GM19438 (cell line): ENCODE results near the gene ATP13A3.

Source experiments
- ATAC-seq: cut with Tn5 transposase; IDR thresholded peaks from one replicate; pipeline ENCODE4 v1.9.1; 2021; ENCODE audit warnings: low read depth; ENCODE audit not compliant: unreplicated experiment

ATP13A3 gene

DNA sequence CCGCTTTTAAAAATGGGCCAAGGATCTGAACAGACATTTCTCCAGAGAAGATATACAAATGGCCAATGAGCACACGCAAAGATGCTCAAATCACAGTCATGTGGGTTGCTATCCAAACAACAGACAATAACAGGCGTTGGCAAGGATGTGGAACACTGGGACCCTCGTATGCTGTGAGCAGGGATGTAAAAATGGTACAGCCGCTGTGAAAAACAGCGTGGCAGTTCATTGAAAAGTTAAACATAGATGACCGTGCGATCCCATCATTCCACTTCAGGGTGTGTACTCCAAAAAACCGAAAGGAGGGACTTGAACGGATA is 110.6 kb downstream of the ATP13A3 start:
- no peak for ATAC-seq

DNA sequence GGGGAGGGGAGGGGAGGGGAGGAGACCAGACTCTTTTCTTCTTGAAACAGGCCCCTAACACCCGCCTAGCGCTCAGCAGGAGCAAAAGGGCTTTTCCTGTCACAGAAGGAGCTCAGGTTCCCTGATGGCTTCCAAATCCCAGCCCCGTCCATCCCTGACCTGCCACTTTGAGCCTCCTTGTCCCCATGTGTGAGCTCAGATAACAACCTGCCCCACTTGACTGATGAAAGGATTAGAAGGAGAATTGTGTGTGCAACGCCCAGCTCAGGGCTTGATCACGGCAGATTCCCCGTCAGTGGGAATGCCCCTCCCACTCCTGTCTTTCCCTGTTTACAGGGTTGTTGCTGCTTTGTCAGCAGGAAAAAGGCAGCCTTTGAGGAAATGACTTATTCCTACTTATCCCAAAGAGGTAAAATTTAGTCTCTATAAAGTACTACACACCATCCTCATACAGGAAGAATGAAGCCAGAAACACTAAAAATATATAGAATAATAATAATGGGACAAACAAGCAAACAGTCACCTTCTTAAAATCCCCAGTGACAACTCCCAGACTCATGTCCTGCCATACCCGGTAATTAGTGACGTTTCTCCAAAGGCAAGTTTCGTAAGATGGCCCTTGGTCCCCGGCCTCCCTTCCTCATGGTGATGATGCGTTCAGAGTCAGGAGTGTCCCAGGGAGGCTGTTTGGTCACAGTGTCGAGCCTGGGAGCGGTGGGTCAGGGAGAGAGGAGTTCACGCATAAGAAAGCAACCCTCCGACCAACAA is 111.1 kb downstream of the ATP13A3 start:
- ATAC-seq: no peak

DNA sequence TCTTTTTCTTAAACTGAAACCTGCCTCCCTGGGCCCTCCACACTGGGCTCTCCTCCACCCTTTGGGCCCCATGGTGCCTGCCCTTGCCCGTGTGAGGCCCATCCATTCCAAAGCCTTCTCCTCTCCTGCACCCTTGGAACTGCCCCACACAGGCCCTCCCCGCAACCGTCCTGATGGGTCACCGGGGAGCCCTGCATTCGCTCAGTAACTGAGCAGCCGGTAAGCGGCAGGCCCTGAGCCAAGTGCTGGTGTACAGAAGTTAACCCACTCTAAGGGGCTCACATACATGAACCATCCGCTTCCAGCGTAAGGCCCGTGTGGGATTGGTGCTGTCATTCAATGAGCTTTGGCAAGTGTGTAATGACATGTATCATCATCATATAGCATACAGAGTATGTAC is 111.9 kb downstream of the ATP13A3 start:
- no peak for ATAC-seq

DNA sequence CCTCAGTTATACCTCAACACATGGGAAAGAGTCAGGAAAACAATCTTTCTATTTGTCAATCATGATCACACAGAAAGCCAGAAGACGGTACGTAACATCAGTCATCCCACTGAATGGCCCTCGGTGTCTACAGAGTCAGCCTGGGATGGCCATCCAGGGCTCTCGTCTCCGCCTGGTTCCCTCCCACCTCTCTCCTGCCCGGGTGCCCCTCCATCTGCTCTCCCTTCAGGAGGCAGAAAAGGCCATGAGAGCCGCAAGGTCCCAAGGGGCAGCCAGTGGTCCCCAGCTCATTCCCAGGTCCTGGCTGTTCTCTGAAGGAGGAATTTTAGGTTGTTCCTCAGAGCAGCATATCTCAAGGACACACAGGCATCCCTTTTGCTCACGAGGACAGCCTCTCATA is 112.9 kb downstream of the ATP13A3 start:
- no peak for ATAC-seq

DNA sequence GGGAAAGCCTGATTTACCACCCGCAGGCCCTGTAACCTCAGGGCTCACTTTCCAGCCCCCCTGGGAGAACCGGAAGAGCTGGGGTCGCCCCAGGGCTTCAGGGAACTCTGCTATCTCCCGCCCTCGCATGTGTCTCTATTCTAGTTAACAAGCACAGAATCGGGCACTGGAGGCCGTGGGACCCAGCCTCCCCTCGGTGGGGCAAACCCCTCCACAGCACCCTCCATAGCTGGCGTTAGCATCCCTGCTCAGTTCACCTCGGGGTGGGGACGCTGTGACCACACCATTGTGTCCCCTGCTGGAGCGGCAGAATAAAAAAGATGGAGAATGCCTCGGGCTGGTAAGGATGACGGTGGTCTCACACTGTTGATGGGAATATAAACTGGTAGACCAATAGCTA is 113.8 kb downstream of the ATP13A3 start:
- no peak for ATAC-seq

DNA sequence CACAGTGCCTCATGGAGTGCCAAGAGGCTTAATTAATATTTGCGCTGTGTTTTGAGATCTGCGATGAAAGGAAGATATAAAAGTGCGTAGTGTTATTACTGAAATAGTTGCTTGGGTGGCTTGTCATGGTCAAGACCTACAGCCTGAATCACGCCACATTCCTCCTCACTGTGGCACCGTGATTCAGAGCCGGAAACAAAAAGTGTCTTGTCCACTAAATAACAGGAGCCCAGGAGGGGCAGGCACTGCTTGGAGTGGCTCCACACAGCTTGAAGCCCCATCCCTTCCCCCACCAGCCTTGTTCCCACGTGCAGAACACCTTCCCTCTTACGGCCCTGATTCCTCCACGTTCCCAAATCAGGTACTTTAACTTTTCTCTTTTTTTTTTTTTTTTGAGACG is 116.0 kb downstream of the ATP13A3 start:
- no peak for ATAC-seq

DNA sequence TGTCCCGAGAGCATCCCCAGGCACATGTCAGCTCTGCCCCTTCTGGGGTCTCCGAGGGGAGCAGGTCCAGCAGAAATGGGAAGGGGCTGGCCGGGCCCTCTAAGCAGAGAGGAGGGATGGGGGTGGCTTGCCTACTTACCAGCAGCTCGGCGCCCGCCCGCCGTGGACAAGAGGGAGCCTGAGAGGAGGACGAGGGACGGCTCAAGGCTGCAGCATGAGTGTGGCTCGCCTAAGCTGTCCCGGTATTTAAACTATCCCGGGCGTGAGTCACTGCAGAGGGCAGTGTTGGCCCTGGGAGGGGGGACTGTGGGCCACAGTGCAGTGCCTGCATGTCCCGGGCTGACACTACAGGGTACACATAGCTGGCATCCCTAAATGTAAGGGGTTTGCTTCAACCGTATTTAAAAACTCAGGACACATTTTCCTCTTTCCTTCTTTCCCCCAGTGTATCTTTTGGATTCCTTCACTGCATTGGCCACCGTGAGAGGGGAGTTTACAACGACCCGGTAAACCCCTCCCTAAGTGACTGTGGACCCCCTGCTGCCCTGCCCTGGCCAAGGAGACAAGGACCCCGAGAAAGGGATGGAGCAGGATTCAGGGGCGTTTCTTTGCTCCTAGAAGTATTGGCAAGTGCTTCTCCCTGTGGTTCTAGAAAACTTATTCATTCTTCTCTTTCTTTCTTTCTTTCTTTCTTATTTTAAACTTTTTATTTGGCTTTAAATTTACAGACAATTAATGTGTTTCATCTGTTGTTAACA is 117.1 kb downstream of the ATP13A3 start, which contains the start of gene LRRC15:
Gene LRRC15, minus strand, starts transcription at position 222 of the 758 bp plus-strand sequence. CDS start 8,700 bp downstream, outside the sequence.
- ATAC-seq: no peak

DNA sequence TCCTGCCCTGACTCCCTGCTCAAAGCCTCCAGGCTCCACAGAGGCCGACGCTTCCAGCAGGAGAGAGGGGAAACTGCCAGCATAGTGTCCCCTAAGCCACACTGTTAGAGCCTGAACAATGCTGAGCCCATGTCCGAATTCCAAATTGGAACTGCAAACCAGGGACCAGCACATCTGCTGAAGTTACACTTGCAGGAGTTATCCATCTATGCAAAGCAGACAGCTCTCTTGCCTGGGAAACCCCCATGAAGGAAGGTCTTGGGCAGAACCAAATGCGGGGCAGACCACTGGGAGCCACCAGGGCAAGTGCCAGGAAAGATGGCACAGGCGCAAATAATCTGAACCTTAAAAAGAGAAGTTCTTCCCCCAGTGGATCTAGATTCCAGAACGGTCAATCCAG is 117.9 kb downstream of the ATP13A3 start:
- ATAC-seq: no peak

DNA sequence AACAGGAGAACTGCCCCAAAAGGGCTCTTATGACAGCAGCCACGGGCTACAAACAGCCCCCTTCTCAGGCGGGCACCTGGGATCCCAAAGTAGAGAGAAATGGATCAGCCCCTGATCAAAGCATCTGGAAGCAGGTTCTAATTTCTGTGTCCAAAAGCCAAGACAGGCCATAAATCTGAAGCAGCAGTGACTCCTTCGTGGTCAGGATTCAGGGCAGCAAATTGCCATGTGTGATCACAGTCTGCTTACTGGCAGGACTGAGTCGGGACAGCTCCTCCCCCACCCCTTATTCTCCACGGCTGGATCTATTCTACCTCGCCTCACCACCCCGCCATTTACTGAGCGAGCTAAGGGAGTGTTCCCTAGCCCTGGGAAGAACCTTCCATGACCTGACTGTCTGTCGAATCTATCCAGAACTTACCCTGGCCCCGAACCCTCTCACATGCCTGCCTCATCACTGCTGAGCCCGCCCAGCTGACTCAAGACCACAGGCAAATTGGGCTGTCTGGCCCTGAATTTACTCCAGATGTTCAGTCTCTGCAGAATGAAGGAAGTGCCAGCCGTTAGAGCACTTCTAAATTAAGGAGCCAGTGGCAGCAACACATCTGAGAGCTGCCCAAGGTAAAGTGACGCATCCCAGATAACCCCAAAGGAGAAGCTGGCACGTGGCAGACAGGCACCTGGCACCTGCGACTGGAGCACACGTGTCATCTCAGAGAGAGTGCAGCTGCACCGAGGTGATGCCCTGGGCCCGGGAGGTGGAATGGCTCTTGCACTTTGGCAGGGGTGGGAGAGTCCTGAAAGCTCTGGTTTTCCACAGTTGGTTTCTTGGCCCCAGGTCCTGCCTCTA is 118.6 kb downstream of the ATP13A3 start:
- ATAC-seq: no peak

DNA sequence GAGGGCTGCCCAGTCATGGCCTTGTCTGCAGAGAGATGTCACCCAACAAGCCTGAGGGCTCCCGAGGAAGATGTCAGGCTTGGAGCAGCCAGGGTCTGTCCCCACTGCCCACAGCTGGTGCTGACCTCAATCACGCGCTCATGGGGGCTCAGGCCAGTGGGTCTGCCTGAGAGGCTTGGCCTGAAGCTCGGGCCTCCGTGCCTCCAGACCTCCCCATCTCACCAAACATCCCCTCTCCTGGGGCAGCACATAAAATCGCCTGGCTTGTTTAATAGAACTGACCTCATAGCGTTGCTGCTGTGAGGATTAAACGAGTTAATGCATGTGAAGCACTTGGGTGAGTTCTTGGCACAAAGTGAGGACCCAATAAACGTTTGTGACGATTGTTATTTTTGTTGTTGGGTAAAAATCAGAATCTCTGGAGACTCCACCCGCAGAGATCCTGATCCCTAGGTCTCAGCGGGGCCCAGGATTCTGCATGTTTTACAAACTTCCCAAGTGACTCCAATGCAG is 120.8 kb downstream of the ATP13A3 start:
- ATAC-seq: no peak

DNA sequence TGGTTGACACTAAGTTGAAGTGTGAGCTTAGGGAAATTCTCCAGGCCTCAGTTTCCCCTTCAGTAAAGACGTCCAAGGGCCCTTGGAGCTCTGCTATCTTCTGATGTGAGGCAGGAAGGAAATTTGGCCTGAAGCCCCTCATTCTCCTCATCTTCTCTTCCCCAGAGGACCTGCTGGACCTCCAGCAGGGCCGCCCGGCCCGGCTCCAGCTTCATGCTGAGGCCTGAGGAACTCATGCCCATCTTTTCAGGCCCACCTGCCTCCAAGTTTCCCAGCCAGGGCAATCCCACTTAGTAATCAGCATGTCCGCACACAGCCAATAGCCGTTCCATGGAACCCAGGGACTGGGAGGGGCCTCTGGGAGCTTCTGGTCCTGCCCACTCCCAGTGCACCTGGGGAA is 121.3 kb downstream of the ATP13A3 start:
- ATAC-seq: no peak

DNA sequence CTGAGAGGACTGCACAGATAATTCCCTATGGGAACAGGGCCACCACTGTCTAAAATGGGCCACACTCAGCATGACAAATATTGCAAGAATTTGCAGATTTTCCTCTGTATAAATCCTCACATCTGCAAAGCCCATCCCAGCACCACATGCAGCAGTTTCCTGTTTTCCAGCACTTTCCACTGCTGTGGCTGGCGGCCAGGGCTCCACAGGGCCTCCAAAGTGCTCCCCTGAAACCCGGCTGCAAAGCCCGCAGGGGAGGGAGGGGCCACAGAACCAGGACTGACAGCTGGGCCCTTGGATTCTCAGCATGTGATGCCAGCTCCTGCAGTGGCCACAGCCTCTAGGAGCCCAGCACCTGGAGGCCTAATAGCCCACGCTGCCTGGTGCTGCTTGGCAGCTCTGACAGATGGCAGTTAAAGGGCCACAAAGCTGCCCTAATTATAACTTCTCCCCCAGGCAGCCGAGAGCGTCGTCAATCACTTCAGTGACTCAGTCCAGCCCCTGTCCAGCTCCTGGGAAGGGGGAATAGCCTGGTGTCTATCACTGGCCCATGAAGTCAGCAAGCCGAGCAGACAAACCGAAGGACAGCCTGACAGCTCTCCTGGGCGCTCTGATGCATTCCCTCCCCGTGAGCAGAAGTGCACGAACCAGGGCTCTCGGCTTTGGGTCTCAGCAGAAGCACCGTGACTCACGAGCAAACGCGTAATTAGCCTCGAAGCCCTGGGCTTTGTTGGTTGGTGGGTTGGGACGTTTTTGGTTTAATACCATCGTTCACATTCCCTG is 122.0 kb downstream of the ATP13A3 start:
- no peak for ATAC-seq

DNA sequence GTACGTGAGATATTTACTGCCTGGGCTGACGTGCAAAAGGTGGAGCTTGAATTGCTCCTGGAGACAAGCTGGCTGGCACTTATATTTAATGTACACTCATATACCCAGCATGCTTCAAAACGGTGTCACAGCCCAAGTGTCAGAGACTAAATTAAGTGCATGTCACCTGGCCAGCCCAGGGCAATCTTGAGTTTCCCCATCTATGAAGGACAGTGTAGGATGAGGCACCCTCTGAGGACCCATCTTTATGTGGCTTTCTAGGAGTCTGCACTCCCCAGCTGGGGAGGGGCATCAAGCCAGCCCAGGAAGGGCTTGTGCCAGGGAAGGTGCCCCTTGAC is 122.5 kb downstream of the ATP13A3 start:
- ATAC-seq: no peak

DNA sequence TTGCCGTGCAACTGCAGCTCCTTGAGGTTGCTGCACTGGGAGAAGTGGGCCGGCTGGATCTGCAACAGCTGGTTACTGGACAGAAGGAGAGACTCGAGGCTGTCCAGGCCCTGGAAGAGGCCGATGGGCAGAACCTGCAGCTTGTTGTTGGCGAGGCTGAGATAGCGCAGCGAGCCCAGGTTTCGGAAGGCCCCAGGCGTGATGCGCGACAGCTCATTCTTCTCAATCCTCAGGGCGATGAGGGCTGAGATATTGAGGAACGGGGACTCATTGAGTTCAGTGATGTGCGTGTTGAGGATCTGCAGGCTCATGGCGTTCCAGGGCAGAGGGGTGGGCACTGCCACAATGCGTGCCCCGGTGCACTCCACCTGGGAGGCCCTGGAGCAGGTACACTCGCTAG is 126.2 kb downstream of the ATP13A3 start:
- ATAC-seq: no peak

DNA sequence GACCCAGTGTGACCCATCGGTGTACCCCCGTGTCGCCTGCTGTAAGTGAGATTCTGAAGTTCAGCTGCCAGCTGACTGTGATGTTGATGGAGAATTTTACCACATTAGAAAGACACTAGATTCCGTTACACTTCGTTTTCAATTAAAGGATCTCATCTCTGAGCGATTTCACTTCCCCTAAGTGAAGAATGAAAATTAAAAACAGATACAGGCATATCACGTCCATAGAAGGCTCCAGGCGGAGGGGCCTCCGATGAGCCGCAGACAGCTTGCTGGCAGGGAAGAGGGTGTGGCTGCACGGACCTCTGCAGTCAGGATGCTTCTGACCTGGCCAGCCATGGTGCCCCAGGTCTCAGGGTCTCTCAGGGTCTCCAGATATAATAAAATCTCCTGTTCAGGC is 129.1 kb downstream of the ATP13A3 start:
- no peak for ATAC-seq

DNA sequence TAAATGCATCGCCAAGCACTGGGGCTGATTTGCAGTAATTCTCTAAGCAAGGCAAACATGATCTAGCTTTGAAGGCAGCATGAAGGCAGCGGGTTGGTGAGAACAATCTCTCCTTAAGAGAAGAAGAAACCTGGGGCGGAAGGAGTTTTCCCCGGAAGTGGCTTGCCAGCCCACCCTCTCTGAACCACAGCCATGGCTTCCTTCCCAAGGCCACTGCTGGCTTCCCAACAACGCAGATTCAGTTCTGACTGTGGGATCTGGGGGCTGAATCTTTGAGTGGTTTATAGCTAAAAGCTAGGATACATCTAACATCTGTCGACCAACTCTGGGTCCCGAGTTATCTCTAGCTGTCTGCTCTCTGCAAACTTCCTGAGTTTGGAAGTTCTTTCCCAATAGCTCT is 131.4 kb downstream of the ATP13A3 start:
- ATAC-seq: no peak

DNA sequence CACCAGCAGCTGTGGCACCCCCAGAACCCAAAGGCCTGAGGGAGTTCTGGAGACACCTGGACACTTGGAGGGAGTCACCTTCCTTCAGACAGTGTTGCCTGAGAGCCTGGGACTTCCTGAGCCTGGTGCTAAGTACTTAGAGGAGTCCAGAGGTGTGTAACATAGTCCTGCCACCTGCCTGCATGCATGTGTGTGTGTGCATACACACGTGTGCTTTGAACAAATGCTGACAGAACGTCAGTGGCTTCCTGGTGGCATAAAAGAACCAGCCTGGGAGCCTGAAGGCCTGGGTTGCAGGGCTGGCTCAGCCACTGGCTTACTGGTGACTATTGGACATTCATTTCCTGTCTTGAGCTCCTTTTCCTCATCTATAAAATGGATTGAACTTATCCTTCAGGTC is 132.5 kb downstream of the ATP13A3 start:
- ATAC-seq: no peak
